Measurements from ENCODE around the gene C10orf105.

C10orf105 gene

GRCh38 chr10:71687480-71687879, 32.1 kb downstream of the C10orf105 start:
- H3K27ac ChIP-seq, result no peak overlapping the region
- TF ChIP-seq CTCF (conservative IDR thresholded peaks at IDR 0.05), result no peak

- no peak overlapping the region for H3K27ac ChIP-seq
- no peak for TF ChIP-seq CTCF (conservative IDR thresholded peaks at IDR 0.05)
Observed at GRCh38 chr10:71687077-71687476, 32.5 kb downstream of the C10orf105 start.

- no peak overlapping the region for H3K27ac ChIP-seq
- TF ChIP-seq CTCF (conservative IDR thresholded peaks at IDR 0.05), result no peak
Observed at GRCh38 chr10:71685554-71686232, 33.9 kb downstream of the C10orf105 start.

GRCh38 chr10:71684356-71685173, 35.0 kb downstream of the C10orf105 start:
- no peak overlapping the region for H3K27ac ChIP-seq
- no peak for TF ChIP-seq CTCF (conservative IDR thresholded peaks at IDR 0.05)

GRCh38 chr10:71683301-71683700, 36.3 kb downstream of the C10orf105 start:
- no peak for TF ChIP-seq CTCF (conservative IDR thresholded peaks at IDR 0.05)
- no peak overlapping the region for H3K27ac ChIP-seq

GRCh38 chr10:71681977-71682376, 37.6 kb downstream of the C10orf105 start:
- no peak overlapping the region for H3K27ac ChIP-seq
- TF ChIP-seq CTCF (conservative IDR thresholded peaks at IDR 0.05), result no peak

GRCh38 chr10:71679425-71679824, 40.2 kb downstream of the C10orf105 start:
- no peak for TF ChIP-seq CTCF (conservative IDR thresholded peaks at IDR 0.05)
- no peak overlapping the region for H3K27ac ChIP-seq

All from VCaP (cell line).